Stimulated activated CD4-positive, alpha-beta T cell treated with anti-CD3 and anti-CD28 coated beads, TNF-alpha, amount 100 ng/mL, for 24 hours (primary cell): ENCODE measurements around the gene B3GAT2.

ENCODE experiments used
- DNase-seq, 3 experiments: peaks; one replicate each; pipeline ENCODE4 v3.0.0-alpha.2; 2020; ENCODE audit warnings: low read depth in 3 of 3

B3GAT2 gene

DNA sequence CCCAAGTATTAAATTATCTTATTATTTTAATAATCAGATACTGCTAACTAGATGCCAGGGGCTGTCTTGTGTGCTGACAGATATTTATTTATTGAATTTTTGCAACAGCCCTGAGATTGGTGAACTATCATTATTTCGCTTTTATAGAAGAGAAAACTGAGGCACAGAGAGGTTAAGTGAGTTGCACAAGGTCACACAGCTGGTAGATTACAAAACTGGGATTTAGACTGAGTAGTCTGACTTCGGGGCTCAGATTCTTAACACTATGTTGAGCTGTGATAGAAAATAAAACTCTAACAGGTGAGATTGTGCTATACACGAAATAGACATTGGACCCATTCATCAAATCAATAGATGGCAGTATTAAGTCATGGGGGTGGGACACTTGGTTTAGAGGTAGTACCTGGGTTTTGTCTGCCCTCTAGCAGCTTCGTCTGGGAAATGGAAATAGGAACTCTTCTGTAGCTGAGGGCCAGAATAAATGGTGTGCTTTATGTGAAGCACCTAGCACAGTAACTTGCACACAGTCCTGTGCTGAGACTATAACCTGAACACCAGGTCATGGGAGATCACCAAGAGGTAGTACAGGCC lies 113.4 kb downstream of the B3GAT2 start:
- DNase-seq, result no peak

DNA sequence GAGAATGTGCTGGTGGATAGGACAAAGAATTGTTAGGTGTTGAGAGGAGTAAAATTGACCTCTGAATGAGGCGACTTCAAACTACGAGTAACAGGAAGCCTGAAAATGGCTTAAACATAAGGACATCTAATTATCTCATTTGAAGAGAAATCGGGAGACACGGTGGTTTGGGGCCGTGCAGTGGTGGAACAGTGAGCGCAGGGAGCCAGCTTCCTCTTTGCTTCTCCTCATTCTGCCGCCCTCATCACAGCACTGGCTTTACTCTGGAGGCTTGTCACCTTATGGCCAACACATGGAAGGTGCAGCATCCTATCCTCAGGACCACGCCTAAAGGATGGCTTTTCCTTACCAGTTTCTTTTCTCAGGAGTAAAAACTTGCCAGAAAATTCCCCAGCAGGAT lies 114.3 kb downstream of the B3GAT2 start:
- no peak for DNase-seq

DNA sequence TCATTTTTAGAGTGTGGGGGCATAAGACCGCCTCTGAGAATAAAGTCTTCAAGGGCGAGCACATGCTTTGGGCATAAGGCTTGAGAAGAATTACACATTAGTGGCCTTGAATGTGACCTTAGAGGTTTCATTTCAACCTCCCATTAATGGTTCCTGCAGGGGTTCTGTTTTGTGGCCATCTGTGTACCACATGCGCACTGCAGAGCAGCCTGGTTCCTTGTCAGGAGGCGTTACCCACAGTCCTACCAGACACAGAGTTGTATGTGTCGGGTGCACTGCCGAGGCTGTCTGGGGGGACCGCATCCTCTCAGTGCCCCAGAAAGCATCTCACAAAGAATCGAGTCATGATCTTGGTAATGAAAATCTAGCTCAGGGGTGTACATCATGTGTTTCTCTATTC lies 115.7 kb downstream of the B3GAT2 start:
- DNase-seq, result no peak

DNA sequence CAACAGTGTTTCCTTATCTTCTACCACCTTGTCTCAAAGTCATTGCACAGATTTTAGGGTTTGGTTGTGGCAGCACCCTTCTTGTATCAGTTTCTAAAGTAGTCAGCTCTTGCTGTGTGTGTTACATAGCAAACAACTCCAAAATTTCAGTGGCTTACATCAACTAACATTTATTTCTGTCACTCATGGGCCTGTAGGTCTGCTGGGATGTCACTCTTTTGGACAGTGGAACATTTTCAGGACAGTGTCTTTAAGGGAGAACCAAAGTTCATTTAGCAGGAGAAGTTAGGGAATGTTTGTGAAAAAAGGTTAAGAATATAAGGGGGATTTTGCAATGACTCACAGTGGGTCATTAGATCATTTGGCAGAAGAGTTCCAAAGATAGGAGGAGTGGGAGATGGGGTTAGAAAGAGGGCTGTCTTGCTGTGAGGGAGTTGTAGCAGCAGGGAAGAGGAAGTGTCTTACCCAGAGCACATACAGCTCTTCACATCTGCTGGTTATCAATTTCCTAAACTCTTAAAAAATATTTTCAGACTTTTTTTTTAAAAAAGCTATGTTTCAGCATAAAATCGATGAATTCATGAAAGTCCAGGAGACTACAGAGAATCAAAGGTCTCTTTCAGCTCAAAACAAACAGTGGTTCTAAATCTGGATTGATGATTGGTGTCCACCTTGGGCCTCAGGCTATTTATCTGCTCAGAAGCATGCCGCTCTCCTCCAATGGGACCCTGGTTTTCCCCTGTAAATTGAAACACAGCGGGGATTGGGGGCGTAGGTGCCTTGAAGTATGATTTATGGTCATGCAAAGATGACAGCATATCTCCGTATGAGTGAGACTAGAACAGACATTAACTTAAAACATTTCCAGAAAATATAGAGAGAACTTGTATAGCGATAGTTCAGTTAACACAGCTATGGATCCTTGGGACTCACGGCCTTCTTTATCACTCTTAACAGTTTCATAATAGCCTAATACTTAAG lies 117.3 kb downstream of the B3GAT2 start:
- no peak for DNase-seq

DNA sequence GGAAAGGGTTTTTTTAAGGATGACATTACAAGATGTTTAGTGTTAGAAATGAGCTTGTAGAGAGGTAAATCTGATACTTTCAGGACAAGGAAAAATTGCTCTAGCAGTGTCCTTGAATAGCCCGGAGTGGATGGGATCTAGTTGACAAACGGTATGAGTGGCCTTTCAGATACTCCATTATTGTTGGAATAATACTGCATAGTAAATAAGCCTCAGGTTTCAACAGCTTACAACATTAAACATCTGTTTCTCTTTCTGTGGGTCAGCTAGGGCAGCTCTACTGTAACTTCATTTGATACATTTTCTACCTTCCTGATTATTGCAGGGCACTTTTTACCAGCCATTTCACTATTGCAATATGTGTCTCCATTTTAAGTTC lies 118.0 kb downstream of the B3GAT2 start:
- DNase-seq, result no peak

DNA sequence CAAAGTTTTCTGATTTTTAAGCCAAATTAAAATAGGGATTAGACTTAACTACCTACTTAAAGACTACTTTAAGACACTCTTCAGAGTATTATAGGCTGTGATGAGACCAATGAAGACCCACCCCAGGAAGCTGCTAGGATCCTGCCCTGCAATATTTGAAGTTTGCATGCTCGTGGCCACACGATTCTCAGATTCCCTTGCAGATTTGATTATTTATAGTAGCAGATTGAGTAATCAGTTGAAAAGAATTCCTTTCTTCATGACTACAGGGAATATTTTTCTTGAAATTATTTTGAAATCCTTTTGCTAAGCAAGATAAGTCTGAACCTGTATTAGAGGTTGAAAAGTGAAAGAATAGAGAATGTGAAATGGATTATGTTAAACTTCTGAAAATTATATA lies 122.3 kb downstream of the B3GAT2 start:
- DNase-seq, result no peak

DNA sequence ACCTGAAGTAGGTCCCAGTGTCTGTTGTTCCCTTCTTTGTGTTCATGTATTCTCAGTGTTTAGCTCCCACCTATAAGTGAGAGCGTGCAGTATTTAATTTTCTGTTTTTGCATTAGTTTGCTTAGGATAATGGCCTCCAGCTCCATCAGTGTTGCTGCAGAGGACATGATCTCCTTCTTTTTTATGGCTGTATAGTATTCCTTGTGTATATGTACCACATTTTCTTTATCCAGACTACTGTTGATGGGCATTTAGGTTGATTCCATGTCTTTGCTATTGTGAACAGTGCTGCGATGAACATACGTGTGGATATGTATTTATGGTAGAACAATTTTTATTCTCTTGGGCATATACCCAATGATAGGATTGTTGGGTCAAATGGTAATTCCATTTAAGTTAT lies 125.4 kb downstream of the B3GAT2 start:
- DNase-seq, result no peak

DNA sequence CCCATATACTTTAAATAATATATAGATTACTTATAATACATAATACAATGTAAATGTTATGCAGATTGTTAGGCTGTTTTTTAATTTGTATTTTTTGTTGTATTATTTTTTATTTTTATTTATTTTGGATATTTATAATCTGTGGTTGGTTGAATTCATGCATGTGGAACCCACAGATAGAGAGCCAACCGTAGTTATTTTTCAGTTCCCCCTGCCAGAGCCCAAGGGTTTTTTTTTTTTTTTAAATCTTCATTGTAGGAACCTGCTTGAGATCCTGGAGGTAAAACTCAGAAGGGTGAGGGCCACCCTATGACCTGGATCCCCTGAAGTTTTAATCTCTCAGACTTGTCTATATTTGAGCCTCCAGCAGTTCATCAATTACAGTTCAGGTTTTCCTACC lies 133.2 kb downstream of the B3GAT2 start:
- DNase-seq, result no peak

DNA sequence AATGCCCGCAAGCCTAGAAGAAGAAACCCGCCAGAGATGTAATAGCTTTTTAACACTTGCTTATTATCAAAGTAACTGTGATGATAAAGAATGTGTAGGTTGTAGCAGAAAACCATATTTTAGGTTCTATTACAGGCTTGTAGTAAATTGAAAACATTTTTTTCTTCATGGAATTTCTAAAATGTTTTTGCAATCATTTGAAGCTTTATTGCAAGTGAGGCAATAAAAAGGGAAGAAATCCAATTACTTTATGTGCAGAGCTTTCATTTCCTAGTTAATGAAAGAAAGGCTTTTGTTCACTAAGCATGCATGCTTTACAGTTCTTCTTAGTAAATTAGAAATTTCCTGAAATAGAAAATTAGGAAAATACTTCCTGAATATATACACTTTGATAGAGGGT lies 135.1 kb downstream of the B3GAT2 start:
- no peak for DNase-seq

DNA sequence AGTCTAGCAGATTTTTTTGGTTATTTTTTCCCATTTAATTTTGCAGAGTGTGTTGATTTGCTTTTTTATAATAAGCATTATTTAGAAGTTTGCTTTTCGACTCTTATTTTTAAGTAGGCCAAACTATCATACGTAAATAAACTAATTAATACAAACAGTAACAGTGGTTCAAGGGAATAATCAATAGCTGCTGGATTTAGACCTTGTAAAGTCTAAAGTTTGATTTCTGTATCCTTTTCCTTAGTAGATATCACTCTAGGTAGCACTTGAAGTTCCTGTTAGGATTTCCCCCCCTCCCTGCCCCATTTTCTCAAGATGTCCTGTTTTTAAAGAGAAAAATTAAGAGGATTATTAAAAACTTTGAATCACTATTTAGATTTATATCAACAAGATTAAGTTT lies 136.1 kb downstream of the B3GAT2 start:
- no peak for DNase-seq

DNA sequence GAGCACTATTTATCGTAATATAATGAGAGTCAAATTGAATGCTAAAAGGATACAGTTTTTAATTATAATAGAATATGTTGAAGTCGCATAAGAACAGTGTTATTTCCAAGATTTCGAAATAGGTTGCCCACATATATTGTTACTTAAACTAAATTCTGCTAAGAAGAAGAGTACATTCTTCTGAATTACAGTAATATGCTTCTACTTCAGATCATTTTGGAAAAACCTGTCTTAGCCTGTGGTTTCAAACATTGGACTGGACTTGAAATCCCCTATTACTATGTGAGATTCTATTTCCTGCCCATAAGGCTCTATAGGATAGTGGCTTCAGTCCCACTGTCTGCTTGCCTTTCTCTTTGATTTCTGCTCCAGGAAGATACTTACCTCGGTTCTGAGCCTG lies 137.2 kb downstream of the B3GAT2 start:
- no peak for DNase-seq

DNA sequence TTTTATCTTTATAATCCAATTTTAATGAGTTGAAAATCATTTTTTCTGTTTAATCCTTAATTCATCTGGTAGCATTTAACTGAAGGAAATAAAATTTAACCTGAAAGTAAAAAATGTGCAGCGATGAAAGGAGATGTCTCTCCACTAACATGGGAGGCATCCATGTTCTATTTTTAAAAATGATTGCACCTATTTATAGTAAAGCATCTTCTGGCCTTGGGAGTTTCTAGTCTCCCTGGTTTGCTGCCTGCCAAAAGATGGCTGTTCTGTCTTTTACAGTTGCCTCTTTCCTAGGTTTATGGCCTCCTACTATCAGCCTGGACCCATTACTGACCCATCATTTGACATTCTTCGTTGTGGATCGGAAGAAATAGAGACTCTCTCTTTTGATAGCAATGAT lies 143.0 kb downstream of the B3GAT2 start:
- no peak for DNase-seq

DNA sequence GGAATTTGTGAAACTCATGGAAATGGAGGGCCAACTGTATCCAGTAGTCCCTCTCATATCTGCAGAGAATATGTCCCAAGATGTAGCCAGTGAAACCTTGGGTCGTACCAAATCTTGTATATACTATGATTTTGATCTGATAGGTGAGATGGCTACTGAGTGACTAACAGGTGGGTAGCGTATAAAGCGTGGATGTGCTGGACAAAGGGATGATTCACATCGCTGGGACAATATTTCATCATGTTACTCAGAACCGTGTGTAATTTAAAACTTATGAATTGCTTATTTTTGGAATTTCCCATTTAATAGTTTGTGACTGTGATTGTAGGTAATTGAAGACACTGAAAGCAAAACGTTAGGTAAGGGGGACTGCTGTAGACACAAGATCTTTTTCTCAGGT lies 145.1 kb downstream of the B3GAT2 start:
- no peak for DNase-seq
